ENCODE data around the gene CHST9.

The CHST9 gene

DNA sequence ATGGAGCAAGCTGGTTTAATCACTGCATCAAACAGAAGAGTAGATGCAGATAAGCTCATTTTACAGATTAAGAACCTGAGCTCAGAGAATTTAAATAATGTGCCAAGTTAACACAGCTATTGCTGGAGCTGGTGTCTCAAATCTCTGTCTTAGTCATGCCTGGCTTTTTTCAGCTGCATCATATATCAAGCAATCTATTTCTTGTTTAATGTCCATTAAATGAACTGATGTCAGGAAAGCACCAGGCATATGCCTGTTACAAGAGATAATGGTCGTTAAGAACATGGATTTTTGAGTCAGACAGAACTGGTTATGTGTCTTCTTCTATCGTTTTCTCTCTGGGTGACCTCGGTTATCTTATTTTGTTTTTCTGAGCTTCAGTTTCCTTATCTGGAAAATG lies 259.8 kb downstream of the CHST9 start:
- DNase-seq, result no peak

DNA sequence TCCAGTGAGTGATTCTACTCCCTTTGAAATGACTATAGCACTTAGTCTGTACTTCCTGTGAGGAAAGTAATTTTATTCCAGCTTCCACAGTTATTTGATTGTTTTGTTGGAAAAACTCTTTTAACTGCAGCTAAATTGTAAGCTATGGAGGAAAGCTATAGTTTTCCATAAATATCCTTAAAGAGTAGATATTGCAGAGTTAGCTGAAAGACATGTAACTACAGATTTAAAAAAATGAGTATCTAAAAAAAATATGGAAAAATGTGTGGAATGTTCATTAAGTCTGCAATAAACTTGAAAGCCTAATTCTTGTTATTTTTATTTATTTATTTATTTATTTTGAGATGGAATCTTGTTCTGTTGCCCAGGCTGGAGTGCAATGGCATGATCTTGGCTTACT lies 262.8 kb downstream of the CHST9 start:
- DNase-seq, result no peak

DNA sequence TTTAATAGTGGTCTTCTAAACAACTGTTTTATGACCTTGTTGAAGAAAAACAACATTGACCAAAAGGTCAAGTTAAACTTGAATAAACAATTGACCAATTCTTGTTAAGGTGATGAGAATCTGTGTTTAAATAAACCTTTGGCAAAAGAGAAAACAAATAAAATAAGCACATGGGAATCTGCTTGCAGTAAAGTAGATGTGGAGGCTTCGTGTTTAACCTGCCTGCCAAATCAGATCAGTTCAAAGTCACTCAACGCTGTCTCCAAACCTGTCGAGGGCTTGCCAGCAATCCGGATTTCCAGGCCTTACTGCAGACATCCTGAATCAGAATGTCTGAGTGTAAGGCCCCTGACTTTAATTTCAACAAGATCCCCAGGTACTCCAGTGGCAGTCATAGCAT lies 264.5 kb downstream of the CHST9 start:
- no peak for DNase-seq

DNA sequence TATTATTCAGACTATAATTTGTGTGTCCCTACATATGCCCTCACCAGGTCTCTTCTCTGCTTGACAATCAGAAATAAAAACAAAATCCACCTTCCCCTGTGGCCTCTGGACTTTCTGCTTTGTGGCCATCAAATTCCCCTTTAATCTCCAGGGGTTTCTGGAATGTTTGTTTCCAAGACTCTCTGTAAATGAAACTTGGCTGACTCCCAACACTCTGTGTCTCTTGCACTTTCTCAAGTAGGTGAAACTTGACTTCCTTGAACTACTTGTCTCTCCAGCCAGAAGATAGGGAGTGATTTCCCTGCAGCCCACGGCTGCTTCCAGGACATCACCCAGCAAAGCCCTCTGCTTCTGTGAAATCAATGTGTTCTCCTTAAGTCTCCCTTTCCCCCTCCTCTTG lies 265.5 kb downstream of the CHST9 start:
- DNase-seq, result no peak

DNA sequence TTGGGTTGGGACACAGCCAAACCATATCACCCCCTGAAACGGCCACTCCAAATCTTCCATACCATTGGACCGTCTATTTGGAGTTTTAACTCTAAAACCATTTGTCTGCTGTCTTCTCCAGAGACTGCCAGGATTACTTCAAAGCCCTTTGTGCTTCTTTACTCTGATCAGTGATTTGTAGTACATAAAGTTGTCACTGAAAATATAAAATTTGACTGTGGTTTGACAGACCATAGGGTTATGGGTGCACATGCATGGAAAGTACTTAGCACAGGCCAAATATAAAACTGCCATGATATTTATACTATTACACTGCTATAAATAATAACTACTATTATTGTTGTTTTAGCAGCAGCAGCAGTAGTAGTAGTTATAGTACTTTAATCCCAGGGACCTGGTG lies 265.9 kb downstream of the CHST9 start:
- DNase-seq, result no peak

DNA sequence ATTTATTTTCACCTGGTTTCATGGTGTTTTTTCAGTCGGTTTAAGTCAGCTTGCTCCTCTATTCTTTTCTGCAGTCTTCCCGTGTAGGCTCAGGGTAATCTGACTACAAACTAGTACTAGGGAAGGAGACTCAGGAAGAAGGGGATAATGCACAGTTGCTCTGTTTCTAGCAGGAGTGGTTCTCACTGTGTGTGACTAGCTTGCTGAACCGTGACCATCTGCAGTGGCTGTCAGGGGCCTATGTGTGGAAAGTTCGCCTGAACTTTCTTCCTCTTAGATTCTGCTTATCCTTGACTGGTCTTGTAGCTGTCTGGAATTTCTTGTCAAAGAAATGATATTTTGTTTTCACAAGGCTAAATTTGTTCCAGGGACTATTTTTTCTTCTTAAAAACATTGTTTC lies 273.3 kb downstream of the CHST9 start:
- DNase-seq, result no peak

DNA sequence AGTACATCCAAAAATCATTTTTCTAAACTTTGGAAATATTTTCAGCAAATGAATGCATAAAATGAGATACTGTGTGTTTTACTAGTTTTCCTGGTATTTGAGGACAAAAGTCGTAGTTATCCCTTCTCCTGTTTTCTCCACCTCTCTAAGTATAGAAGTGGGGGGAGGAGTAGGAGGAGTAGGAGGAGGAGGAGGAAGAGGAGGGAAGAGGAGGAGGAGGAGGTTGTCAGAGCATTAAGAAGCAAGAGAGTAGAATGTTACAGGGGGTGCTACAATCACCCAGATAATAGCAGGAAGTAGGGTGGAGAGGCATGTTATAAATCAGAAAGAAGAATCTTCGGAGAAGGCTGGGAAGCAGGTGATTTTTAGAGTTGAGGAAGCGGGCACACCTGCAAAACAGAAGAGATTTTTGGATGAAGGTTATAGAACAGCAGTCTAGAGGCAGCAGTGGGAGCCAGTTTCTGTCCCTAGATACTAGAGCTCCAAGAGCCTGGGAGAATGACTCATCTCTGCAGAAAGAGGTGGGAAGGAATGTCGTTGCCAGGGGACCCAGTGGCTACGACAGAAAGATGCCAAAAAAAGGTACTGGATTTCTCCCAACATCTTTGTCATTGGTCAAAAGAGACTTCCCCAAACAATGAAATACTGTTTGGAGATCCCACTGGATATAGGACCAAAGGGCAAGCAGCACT lies 275.4 kb downstream of the CHST9 start:
- no peak for DNase-seq

DNA sequence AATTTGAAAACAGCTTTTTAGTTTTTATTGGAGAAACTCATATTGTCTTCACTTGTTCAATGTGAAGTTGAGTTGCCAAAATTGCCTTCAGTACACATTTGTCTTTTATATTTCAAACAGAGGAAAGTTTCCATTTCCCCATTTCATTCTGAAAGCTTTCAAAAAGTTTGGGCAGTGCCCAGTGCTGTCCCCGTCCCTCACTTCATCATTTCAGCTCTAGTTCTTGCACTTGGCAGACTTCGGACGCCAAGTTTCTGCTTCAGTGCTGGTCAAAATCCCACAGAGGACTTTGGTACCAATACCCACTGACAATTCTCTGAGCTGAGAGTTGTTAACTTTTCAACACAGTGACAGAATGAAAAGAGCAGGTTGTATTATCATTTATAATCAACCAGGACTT lies 276.2 kb downstream of the CHST9 start:
- no peak for DNase-seq

DNA sequence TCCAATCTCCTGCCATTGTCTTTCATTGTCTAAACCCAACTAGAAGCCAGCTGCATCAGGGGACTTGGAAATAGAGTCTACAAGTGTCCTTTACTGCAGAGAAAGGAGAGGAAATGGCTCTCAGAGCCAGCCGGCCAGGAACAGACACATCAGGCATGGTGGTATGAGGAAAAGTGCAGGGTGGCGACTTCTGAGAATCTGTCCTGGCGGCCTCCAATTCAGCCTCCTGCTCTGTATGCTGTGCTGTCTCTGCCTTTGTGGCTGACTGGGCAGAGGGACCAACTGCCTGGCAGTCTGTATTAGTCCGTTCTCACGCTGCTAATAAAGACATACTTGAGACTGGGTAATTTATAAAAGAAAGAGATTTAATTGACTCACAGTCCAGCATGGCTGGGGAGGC lies 282.8 kb downstream of the CHST9 start:
- DNase-seq, result no peak

DNA sequence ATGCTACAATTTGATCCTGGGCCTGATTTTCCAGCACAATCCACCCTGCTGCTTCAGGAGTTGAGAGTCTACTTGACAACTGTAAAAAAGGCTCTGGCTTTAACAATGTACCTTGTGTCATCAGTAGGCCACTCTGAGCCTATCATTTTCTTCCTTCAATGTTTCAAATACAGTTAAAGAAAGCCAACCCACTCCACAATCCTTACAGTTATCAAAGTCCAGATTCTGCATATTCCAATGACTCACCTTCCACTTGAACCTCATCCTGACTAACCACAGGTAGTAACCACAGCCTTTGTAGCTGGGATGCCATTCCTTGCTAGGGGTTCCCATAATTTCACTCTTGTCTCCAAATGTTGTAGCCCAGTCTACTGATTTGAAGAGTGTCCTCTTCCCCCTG lies 284.1 kb downstream of the CHST9 start:
- no peak for DNase-seq

DNA sequence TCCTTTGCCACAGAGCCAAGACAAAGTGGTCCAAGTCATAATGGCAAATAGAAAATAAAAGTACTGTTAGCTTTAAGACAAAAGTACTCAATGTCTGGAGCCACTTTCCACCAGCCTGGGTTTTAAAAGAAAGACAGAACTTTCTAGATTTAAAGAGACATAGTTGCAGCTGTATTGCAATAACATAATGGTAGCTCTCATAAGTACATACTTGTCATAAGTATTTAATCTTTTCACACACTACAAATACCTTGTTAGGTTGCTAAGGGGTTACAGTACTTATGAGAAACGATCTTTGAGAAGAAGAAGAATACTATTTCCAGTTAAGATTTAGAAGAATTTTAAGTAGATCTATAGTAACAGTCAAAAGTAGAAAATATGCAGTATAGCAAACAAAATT lies 290.7 kb downstream of the CHST9 start:
- no peak for DNase-seq

DNA sequence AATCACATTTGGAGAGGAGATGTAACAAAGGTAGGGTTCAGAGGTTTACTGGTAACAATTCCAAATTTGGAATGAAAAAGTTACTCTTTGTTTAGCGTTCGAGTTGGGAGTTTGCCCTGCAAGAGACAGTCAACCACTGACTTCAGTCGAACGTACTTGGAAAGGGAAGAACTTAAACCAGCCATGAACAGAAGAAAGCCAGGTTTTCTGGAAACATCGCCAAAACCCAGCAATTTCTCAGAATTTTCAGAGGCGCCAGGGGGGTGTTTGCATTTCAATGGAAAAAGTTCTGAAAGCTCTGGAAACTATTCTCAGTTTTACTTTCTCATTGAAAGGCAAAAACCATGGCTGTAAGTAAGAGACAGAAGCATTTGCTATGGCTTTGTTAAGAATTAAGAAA lies 291.1 kb downstream of the CHST9 start:
- DNase-seq, result no peak

DNA sequence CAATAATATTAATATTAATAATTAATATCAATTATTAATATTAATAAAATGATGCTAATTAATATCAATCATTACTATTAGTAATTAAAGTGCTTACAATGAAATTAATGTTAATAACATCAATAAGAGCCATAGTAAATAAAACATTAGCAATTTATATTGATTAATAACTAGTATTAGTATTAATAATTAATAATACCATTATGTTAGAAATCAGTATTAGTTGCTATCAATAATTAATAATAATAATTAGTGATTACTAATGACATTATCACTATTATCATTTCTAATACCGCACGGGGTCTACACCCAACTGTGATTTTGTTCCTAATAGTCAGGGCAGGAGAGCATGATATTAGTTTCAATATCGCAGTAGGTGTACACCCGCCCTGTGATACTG lies 296.8 kb downstream of the CHST9 start:
- no peak for DNase-seq

DNA sequence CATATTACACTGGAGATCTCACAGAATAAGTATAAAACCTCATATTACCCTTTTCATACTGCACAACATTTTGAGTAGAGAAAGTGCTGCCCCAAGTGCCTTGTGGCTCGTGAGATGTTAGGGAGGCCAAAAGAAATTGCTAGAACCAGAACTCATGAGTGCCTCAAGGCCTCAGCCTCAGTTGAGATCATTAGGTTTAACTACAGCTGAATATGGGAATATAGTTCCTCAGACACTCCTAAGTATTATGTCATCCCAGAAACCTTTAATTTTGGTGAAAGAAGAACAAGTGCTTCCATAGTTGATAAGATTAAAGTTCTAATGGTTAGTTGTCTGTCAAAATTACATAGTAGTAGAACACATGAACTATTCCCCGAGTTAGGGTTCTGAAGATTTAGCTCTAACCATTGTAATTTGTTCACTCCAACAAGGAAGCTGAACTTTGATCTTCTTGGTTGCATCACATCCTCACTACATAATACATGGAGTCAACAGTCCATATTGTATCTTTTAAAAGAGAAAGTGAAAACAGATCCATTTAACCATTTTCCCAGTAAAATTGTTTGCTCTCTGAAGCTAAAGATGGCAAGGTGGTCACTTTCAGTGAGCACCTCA lies 310.0 kb downstream of the CHST9 start:
- no peak for DNase-seq

DNA sequence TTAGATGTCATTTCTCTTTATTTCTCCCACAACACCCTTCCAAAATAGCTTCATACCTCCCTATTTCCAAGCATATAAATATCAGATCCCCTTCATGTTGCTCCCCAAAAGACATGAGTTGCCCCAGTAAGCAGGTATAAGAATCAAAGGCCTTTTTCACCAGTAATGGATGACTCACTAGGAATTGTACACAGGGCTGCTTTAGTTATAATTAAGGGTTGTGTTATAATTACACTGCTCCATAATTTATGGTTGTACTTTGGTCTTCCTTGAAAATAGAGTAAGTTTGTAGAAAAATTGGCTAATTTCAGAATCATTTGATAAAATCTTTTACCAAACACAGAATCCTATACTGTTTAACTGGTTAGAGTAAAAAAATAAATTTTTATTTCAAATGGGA lies 310.8 kb downstream of the CHST9 start:
- DNase-seq, result no peak

DNA sequence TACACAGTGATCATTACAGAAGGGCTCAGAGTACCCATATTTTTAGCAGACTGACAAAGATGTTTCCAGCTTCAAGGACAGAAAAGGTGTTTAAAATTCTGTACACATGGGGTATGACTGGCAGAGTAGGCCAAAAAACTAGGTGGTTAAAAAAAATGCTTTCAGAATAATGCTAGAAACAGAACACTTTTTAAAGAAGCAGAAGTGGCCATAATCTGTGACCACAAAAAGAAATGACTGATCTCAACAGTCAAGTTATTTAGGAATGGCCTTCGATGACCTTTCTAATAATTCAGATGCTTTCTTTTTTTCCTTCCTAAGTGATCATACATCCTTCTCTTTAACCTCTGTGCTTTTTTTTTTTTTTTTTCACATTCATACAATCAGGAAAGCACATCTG lies 315.5 kb downstream of the CHST9 start:
- DNase-seq, result no peak

DNA sequence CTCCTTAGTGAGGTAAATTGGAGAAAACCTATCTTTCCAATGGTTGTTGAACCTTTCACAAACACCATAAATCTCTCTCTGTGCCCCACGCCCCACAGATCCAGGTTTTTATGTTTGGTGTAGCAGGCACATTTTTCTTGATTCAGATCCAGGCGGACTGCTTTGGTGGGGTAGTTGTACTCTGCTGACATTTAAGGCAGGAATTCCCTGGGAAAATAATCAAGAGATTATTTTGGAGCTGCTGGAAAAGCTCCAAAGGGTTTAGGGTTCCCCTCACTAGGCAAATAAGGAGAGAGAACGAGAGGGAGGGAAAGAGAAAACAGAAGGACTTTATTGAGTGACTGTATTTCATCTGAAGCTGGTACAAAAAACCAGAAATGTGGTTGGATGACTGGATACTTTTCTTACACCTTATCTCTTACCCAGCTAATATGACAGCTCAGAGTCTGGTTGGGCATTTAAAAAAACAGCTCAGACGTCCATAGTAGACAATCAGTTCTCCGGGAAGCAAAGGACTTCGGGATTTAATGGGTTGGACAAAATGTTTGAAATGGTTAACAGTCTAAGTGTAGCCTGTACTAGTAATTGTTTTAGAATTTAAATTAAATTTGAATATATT lies 316.0 kb downstream of the CHST9 start:
- no peak for DNase-seq

DNA sequence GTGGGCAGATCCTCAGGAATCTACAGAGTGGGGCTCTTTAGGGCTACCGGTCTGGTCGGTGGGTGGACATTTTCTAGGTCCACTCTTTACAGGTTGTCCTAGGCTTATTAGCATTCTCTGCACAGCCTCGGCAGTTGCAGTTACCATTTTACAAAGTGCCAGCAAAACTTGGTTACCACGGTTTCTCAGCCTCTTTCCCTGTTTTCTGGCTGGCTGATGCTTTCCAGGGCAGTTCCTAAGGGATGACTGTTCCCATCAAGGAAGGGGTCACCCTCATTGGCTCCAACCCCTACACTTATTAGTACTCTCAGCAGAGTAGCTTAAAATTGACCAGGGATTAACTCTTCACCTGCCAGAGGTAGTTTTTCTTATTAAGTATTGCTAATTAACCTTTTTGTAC lies 317.6 kb downstream of the CHST9 start:
- no peak for DNase-seq

DNA sequence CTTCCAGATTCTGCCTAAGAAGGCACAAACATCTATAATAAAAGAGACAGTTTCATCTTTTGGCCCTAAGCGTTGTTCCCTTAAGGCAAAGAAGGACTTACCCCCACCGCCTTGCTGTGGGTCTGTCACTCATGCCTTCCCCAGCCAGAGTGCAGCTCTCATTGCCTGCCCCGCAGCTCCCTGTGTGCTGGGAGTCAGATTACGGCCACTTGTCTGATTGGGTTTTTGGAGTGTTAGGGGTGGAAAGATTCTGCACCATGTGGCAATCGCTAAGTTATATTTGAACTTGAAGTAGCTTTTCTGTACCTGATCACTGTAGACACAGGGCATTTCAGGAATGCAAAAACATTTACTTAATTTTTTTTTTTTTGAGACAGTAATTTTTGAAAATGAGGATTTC lies 319.6 kb downstream of the CHST9 start, which contains the start of gene AQP4:
Gene AQP4, minus strand, starts transcription at position 151 of the 400 bp plus-strand sequence. Its CDS starts 18 bp downstream, at position 133.
- DNase-seq, result no peak

DNA sequence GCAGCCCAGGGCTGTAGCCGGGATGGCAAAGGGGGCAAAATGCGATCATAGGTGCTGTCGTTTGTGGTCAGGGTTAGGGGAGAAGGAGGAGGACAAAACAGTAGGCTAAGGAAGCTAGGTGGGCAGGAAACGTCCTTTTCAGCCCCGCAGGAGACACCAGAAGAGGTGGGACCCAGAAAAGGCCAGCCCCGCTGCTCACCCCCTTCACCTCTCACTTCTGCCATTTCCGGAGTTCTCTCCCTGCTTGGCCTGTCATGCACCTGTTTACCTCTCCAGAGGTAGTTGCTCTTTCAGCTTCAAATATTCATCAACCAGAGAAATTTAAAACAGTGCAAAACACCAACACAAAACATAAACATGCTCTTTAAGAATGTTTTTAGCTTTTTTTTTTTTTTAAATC lies 320.4 kb downstream of the CHST9 start:
- no peak for DNase-seq

DNA sequence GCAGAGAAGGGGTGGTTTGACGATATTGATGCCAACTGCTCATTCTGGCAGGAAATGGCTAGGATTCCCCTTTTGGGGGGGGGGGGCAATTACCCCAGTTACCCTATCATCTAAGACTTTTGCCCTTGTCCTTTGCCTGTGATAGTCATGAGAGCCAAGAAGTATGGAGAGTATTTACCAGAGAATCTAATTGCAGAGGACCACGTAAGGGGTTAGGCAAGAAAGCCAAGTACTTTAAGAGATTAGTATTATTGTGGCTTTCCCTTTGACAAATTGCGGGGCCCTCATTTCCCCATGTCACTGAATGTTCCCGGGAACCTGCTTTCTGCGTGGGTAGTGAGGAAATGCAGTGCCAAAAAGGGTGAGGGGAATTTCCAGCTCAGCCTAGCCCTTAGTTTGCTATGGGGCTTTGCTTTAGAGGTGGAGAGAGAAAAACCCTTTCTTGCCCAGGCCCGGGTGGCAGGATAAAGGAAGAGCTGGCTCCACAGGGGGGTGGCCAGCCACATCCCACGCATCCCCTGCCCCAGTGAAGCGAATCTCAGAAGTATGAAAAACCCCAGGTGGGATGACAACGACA lies 321.1 kb downstream of the CHST9 start:
- DNase-seq, result no peak

DNA sequence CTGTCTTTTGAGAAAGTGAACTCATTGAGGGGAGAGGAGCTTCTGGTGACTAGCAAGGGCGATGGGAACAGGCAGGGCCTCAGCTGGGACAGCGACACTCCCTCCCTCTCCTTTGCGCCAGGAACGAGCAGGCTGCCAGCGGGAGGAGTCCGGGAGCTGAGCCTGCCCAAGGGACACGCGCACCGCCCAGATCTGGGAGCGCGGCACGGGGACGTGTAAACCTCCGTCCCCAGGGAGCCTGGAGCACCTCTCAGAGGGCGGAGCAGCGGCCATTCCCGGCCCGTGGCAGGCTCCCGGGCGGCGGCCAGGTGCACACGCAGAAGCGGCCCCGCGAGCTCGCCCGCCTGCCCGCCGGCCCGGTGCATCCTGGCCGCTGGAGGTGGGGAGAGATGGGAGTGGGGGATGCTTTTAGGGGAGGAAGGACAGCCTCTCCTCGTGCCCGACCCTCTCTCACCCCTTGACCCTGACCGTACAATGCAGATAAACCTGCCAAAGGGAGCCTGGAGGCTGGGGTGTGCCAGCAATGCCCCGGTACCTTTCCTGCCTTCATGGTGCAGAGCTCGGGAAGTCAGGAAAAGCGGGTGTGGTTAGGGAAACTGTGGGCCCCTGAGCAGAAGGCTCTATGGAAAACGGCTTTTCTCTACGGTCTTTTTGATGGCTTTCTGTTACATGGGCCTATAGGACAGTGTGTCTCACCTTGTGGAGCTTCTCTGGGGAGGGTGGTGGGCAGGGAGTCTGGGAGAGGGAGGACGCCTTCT lies 321.8 kb downstream of the CHST9 start:
- no peak for DNase-seq

DNA sequence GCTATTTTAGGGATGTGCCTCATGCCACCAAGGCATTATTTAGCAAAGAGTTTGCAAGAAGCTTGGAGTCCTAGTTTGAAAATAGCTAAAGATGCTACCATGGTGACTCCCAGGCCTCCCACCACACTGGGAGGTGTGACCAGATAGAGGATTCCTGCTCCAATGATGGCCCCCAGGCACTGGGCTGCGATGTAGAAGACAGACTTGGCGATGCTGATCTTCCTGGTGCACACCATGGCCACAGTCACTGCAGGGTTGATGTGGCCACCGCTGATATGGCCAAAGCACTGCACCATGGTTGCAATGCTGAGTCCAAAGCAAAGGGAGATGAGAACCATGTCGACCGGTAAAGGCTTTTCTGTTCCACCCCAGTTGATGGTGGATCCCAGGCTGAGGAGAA lies 323.0 kb downstream of the CHST9 start:
- no peak for DNase-seq
